HG03095 (cell line): ENCODE data around the gene MGA.
A peak's percentile ranks its signal among the peaks of the same experiment; 100 is the strongest.

Source experiments
- ATAC-seq: cut with Tn5 transposase; IDR thresholded peaks from one replicate; pipeline ENCODE4 v1.9.1; 2021; ENCODE audit warnings: moderate library complexity; ENCODE audit not compliant: unreplicated experiment

MGA gene

DNA sequence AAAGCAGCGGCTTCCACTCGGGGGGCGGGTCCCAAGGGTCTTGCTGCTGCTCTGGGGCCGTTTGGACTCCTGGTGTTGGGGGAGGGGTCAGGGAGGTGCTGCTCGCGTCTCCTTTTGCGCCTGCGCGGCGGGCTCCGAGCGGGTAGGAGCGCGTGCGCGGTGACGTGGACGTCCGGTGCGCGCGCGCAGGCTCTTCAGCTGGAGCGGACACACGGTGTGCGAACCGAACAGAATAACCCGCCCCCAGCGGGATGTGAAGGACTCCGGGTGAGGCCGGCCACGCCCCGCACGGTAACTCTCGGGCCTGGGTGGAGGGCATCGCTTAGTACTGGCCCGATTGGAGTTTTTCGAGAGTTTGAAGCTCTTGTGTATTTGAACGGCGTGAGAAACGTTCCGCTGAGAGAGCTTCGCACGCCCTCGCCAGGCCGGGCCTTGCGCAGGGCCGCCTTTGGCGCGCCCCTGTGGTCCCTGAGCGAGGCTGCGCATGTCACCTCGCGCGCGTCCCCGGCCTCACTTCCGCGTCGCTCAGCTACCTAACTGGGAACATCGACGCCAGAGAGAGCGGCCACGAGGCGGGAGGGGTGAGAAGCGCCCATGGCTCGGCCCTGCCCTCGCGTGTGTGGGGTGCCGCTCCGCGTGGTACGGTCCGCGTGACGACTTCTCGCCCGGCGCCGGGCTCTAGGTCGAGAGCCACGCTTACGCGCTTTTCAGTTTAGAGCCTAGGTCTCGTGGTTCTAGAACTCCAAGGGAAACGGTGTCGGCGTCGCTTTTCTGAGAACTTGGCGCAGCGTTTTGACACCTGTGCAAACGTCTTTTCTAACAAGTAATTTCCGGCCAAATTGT is at the start of gene MGA:
MGA (plus strand) TSS at position 171 of the 843 bp plus-strand sequence.
- peak; percentile 64 for ATAC-seq

GRCh38 chr15:41620536-41621199 is 39.5 kb upstream of the MGA start:
- ATAC-seq: no peak

GRCh38 chr15:41621200-41622193 is 38.7 kb upstream of the MGA start:
- ATAC-seq: no peak

DNA sequence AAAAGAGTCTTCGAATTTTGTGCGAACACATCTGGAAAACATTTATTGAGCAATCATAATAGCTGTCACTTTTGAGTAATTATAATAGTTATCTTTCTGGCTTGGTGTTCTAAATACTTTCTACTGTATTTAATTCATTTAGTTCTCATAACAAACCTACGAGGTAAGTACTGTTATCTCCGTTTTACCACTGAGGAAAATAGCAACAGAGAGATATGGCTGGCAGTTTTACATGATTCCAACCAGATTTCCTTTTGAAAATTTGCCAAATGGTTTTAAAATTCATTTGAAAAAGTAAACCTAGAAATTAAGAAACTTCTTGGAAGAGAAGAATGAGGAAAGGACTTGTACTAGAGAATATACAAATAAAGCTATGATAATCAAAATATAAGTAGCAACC is 37.3 kb upstream of the MGA start:
- ATAC-seq: no peak

DNA sequence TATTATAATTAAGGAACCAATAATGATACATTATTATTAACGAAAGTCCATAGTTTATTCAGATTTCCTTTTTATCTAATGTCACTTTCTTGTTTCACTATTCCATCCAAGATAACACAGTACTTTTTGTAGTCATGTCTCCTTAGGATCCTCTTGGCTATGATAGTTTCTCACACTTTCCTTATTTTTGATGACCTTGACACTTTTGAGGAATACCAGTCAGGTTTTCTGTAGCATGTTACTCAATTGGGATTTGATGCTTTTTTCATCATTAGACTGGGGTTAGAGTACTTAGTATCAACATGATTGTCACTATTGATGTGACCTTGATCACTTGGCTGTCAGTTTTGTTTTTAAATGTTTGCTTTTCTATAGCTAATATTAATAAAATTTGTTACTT is 33.0 kb upstream of the MGA start:
- ATAC-seq: no peak

- no peak for ATAC-seq
Measured at GRCh38 chr15:41629463-41629862, 30.7 kb upstream of the MGA start.

GRCh38 chr15:41629883-41630282 is 30.3 kb upstream of the MGA start:
- no peak for ATAC-seq

DNA sequence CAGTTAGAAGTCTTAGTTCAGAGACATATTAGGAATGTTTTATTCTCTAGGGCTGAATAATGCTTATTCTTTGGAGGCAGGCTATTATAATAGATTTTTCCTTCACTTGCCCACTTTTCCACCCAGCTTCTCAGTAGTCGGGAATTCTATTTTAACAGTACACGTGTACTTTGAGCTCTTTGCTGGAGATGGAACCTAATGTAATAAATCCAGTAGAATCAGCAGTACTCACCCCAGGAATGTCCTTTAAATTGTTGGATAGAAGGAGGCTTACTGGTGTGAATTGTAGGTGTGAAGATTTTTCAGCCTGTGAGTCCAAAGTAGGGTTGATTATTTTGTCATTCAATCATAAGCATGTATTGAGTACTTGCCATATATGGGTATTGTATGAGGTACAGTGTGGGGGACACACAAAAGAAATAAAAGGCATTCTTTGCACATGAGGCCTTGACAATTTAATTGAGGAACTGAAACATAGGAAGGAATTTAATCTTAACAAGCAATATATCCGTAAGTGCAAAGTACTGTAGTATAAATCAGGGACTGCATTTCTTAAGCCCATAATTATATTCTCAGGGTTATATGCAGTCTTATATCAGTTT is 29.5 kb upstream of the MGA start:
- ATAC-seq: no peak

DNA sequence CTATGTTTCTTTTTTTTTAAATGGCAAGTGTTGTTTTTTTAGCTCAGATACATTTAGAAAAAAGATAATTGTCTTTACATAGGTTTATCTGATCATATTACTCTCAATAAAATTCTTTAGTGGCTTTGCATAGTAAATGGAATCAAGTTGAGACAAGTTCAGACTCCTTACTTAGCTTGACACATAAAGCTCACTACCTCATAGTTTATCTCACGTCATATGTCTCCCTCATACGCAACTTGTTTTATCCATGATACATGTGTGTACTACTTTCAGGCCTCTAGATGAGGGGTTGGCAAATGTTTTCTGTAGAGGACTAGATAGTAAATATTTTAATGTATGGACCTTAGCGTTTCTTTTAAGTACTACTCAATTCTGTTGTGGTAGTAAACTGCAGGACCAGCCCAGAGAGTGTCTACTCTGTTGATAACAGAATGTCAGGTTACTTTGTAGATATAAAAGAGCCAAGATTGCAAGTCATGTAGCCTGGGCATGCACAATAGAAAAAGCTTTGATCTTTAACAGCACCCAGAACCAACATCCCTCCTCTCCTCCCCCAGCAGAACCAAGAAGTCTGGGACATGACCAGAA is 28.2 kb upstream of the MGA start:
- no peak for ATAC-seq

- ATAC-seq: no peak
Measured at GRCh38 chr15:41633609-41634008, 26.6 kb upstream of the MGA start.

GRCh38 chr15:41634072-41634626 is 26.1 kb upstream of the MGA start:
- ATAC-seq: no peak

- ATAC-seq: no peak
Measured at GRCh38 chr15:41637086-41637485, 23.1 kb upstream of the MGA start.

DNA sequence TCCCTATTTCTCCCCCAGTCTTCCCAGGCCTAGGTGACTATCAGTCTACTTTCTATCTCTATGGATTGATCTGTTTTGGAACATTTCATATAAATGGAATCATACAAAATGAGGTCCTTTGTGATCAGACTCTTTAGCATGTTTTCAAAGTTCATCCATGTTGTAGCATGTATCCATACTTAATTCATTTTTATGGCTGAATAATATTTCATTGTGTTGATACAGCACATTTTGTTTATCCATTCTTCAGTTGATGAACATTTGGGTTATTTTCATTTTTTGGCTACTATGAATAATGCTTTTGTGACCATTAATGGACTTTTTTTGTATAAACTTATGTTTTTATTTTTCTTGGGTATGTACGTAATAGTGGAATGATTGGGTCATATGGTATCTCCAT is 19.2 kb upstream of the MGA start:
- no peak for ATAC-seq

DNA sequence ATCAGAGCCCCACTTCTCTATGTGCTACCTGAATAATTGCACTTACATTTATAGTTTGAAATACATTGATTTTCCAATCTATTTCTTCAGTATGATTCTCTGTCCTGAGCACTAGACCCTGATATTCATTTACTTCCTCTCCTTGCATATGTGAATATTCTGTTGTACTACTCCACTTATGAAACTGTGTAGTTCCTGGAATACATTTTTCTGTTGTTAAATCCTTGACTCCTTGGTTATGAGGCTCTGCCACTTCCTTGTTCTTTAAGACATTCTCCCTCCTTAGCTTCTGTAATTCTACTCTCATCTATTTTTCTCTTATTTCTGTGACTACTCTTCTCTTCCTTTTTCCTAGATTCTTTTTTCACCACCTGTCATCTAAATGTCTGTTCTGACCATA is 12.9 kb upstream of the MGA start:
- ATAC-seq: no peak

- ATAC-seq: no peak
Measured at GRCh38 chr15:41648097-41648496, 12.1 kb upstream of the MGA start.

GRCh38 chr15:41648770-41649169 is 11.4 kb upstream of the MGA start:
- ATAC-seq: no peak

GRCh38 chr15:41650806-41651205 is 9.4 kb upstream of the MGA start:
- no peak for ATAC-seq

DNA sequence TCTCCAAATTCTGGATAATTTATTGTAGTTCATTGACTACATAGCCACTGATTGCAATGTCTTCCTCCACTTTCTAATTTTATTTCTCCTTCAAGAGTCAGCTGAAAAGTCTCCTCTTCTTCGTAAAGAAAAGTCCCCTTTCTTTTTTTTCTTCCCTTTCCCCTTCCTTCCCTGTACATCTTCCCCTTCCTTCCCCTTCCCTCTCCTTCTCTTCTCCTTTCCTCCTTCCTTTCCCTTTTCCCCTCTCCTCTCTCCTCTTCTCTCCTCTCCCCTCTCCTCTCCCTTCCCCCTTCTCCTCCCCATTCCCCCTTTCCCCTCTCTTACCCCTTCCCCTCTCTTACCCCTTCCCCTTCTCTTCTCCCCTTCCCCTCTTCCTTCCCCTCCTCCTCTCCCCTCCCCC is 8.8 kb upstream of the MGA start:
- ATAC-seq: no peak

- no peak for ATAC-seq
Measured at GRCh38 chr15:41653760-41654159, 6.4 kb upstream of the MGA start.

DNA sequence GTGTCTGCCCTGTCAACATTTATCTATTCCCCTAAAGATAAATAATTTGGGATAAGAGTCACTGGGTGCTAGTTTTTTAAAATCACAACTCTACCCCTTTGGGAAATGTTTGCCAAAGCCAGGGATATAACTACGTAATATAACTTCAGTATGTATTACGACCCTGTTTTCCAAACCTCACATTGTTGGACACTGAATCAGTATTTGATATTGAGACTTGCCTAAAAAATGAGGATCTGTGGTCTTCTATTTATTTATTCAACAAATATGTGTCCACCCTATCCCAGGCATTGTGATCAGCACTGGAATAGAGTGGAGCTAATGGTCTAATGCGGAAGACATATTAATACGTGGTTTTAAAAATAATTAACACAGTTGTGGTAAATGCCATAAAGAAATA is 4.5 kb upstream of the MGA start:
- no peak for ATAC-seq
